ENCODE data around the gene SLC16A12. TPM values are rescaled to one million over a fixed set of nuclear protein-coding genes. Genes with fewer than 3 reads are reported as not detected.

The SLC16A12 gene
- total RNA-seq, 1 experiment from 2014 or later, result 0.08 TPM

GRCh38 chr10:89515031-89515841 lies 20.2 kb downstream of the SLC16A12 start:
- DNase-seq (ENCODE audit: low spot score), result peak; percentile 84

- DNase-seq (ENCODE audit: low spot score), result no peak
These were observed 22.2 kb downstream of the SLC16A12 start for GRCh38 chr10:89513206-89513605.

GRCh38 chr10:89505640-89506275 lies 29.6 kb downstream of the SLC16A12 start:
- DNase-seq (ENCODE audit: low spot score), result no peak

GRCh38 chr10:89504691-89505090 lies 30.7 kb downstream of the SLC16A12 start:
- no peak for DNase-seq (ENCODE audit: low spot score)

GRCh38 chr10:89503652-89504370 lies 31.6 kb downstream of the SLC16A12 start:
- no peak for DNase-seq (ENCODE audit: low spot score)

GRCh38 chr10:89503151-89503550 lies 32.2 kb downstream of the SLC16A12 start:
- DNase-seq (ENCODE audit: low spot score), result no peak

GRCh38 chr10:89502549-89502948 lies 32.8 kb downstream of the SLC16A12 start:
- DNase-seq (ENCODE audit: low spot score), result no peak

- no peak for DNase-seq (ENCODE audit: low spot score)
These were observed 40.8 kb downstream of the SLC16A12 start for GRCh38 chr10:89494575-89494974.

GRCh38 chr10:89494068-89494467 lies 41.3 kb downstream of the SLC16A12 start:
- no peak for DNase-seq (ENCODE audit: low spot score)

GRCh38 chr10:89491932-89492331 lies 43.5 kb downstream of the SLC16A12 start:
- no peak for DNase-seq (ENCODE audit: low spot score)

- DNase-seq (ENCODE audit: low spot score), result no peak
These were observed 44.6 kb downstream of the SLC16A12 start for GRCh38 chr10:89490596-89491335.

GRCh38 chr10:89482256-89482655 lies 53.1 kb downstream of the SLC16A12 start:
- no peak for DNase-seq (ENCODE audit: low spot score)

GRCh38 chr10:89481662-89482061 lies 53.7 kb downstream of the SLC16A12 start:
- peak; percentile 52 for DNase-seq (ENCODE audit: low spot score)

- no peak for DNase-seq (ENCODE audit: low spot score)
These were observed 55.5 kb downstream of the SLC16A12 start for GRCh38 chr10:89479771-89480446.

GRCh38 chr10:89478739-89479654 lies 56.4 kb downstream of the SLC16A12 start:
- no peak for DNase-seq (ENCODE audit: low spot score)

GRCh38 chr10:89478085-89478738 lies 57.2 kb downstream of the SLC16A12 start:
- no peak for DNase-seq (ENCODE audit: low spot score)

GRCh38 chr10:89476150-89476549 lies 59.2 kb downstream of the SLC16A12 start:
- DNase-seq (ENCODE audit: low spot score), result no peak

- no peak for DNase-seq (ENCODE audit: low spot score)
These were observed 59.8 kb downstream of the SLC16A12 start for GRCh38 chr10:89475591-89475998.

- no peak for DNase-seq (ENCODE audit: low spot score)
These were observed 60.3 kb downstream of the SLC16A12 start for GRCh38 chr10:89475125-89475524.

GRCh38 chr10:89474452-89474851 lies 60.9 kb downstream of the SLC16A12 start:
- DNase-seq (ENCODE audit: low spot score), result no peak

Measured in H4 (cell line).